Measurements from ENCODE around the gene SLIT3.
"Not testable (repeated sequence)": the region's sequence is repeated elsewhere in the genome, so short reads cannot be mapped to it uniquely, and the experiment has no call there.

The SLIT3 gene

GRCh38 chr5:168637793-168638192 is 663.1 kb downstream of the SLIT3 start:
- no peak overlapping the region for H3K4me3 ChIP-seq (ENCODE audit: low read depth, low read length)
- DNase-seq (ENCODE audit: low read depth): no peak
- no peak for TF ChIP-seq CTCF (IDR thresholded peaks at IDR 0.05; ENCODE audit: insufficient read depth, low read depth, low read length, missing control alignments)

GRCh38 chr5:168637281-168637680 is 663.7 kb downstream of the SLIT3 start:
- no peak for TF ChIP-seq CTCF (IDR thresholded peaks at IDR 0.05; ENCODE audit: insufficient read depth, low read depth, low read length, missing control alignments)
- H3K4me3 ChIP-seq (ENCODE audit: low read depth, low read length): no peak overlapping the region
- DNase-seq (ENCODE audit: low read depth): no peak

- DNase-seq (ENCODE audit: low read depth); H3K4me3 ChIP-seq (ENCODE audit: low read depth, low read length): not testable (repeated sequence)
Observed at GRCh38 chr5:168630958-168631357, 670.0 kb downstream of the SLIT3 start.

- no peak for DNase-seq (ENCODE audit: low read depth)
- no peak for TF ChIP-seq CTCF (IDR thresholded peaks at IDR 0.05; ENCODE audit: insufficient read depth, low read depth, low read length, missing control alignments)
- H3K4me3 ChIP-seq (ENCODE audit: low read depth, low read length): no peak overlapping the region
Observed at GRCh38 chr5:168624850-168625364, 676.0 kb downstream of the SLIT3 start.

GRCh38 chr5:168620807-168621206 is 680.1 kb downstream of the SLIT3 start:
- H3K4me3 ChIP-seq (ENCODE audit: low read depth, low read length): no peak overlapping the region
- no peak for TF ChIP-seq CTCF (IDR thresholded peaks at IDR 0.05; ENCODE audit: insufficient read depth, low read depth, low read length, missing control alignments)
- no peak for DNase-seq (ENCODE audit: low read depth)

- no peak overlapping the region for H3K4me3 ChIP-seq (ENCODE audit: low read depth, low read length)
- TF ChIP-seq CTCF (IDR thresholded peaks at IDR 0.05; ENCODE audit: insufficient read depth, low read depth, low read length, missing control alignments): no peak
- DNase-seq (ENCODE audit: low read depth): no peak
Observed at GRCh38 chr5:168614661-168615060, 686.3 kb downstream of the SLIT3 start.

GRCh38 chr5:168613996-168614395 is 686.9 kb downstream of the SLIT3 start:
- no peak for DNase-seq (ENCODE audit: low read depth)
- TF ChIP-seq CTCF (IDR thresholded peaks at IDR 0.05; ENCODE audit: insufficient read depth, low read depth, low read length, missing control alignments): no peak
- no peak overlapping the region for H3K4me3 ChIP-seq (ENCODE audit: low read depth, low read length)

Measured in GM12865 (cell line).